Neural progenitor cell (in vitro differentiated cells): ENCODE measurements around the gene PHPT1. TPM values are rescaled to one million over a fixed set of nuclear protein-coding genes. Genes with fewer than 3 reads are reported as not detected.

ENCODE experiments used
- DNase-seq: peaks from one replicate; pipeline ENCODE4 v3.0.0-alpha.2; 2016; ENCODE audit warnings: low spot score
- H2AFZ ChIP-seq: fragments of 200-600 bp; sonication (generic); replicated peaks from 2 replicates; pipeline ENCODE4 v1.6.1; 2016; ENCODE audit warnings: antibody characterized with exemption
- H3F3A ChIP-seq: fragments of 200-600 bp; sonication (generic); 2 replicates; pipeline ENCODE4 v1.6.1; 2016; ENCODE audit warnings: antibody characterized with exemption, low read depth
- H3K27ac ChIP-seq: fragments of 200-600 bp; sonication (generic); 2 replicates; pipeline ENCODE4 v1.5.1; 2016; ENCODE audit warnings: mild to moderate bottlenecking
- H3K27me3 ChIP-seq: fragments of 200-600 bp; sonication (generic); 2 replicates; pipeline ENCODE4 v1.6.1; 2016; ENCODE audit warnings: mild to moderate bottlenecking, moderate library complexity
- H3K36me3 ChIP-seq: fragments of 200-600 bp; sonication (generic); 2 replicates; pipeline ENCODE4 v1.5.1; 2016
- H3K4me1 ChIP-seq: fragments of 200-600 bp; sonication (generic); 2 replicates; pipeline ENCODE4 v1.6.1; 2016; ENCODE audit warnings: mixed run types
- H3K4me2 ChIP-seq: fragments of 200-600 bp; sonication (generic); 2 replicates; pipeline ENCODE4 v1.6.1; 2016
- H3K4me3 ChIP-seq: fragments of 200-600 bp; sonication (generic); 2 replicates; pipeline ENCODE4 v1.5.1; 2016
- H3K79me2 ChIP-seq: fragments of 200-600 bp; sonication (generic); 2 replicates; pipeline ENCODE4 v1.6.1; 2016; ENCODE audit warnings: low read depth
- H3K9ac ChIP-seq: fragments of 200-600 bp; sonication (generic); 2 replicates; pipeline ENCODE4 v1.6.1; 2016
- H3K9me3 ChIP-seq: fragments of 200-600 bp; sonication (generic); 2 replicates; pipeline ENCODE4 v1.5.1; 2016; ENCODE audit warnings: low read depth
- H4K20me1 ChIP-seq: fragments of 200-600 bp; sonication (generic); 2 replicates; pipeline ENCODE4 v1.6.1; 2016; ENCODE audit warnings: low read depth
- H3K27ac Mint-ChIP-seq: 3 replicates; pipeline ENCODE4 v1.8.0; 2021; ENCODE audit warnings: mixed read lengths
- H3K27me3 Mint-ChIP-seq: 2 replicates; pipeline ENCODE4 v1.8.0; 2022; ENCODE audit warnings: low read depth, mild to moderate bottlenecking, inconsistent platforms, moderate library complexity, mixed read lengths; ENCODE audit not compliant: insufficient read depth
- H3K36me3 Mint-ChIP-seq: 3 replicates; pipeline ENCODE4 v1.8.0; 2021; ENCODE audit warnings: mixed read lengths
- H3K4me1 Mint-ChIP-seq: 3 replicates; pipeline ENCODE4 v1.8.0; 2021; ENCODE audit warnings: mixed read lengths
- H3K4me3 Mint-ChIP-seq: 3 replicates; pipeline ENCODE4 v1.8.0; 2021; ENCODE audit warnings: mild to moderate bottlenecking, moderate library complexity, mixed read lengths
- H3K9me3 Mint-ChIP-seq: 3 replicates; pipeline ENCODE4 v1.8.0; 2020; ENCODE audit warnings: mixed read lengths
- EZH2 ChIP-seq: fragments of 200-600 bp; sonication (generic); IDR thresholded peaks from 2 replicates; pipeline ENCODE4 v1.6.1; 2017; ENCODE audit warnings: antibody characterized with exemption, mild to moderate bottlenecking, moderate library complexity
- EZH2phosphoT487 ChIP-seq: fragments of 200-600 bp; sonication (generic); IDR thresholded peaks from 2 replicates; pipeline ENCODE4 v1.6.1; 2017; ENCODE audit warnings: antibody characterized with exemption
- total RNA-seq: library from RNA; depleted of rRNA; stranded (reverse); fragments of >200 nt; gene quantifications from 2 replicates; pipeline ENCODE4 v1.2.3, GENCODE V29; 2015; ENCODE audit warnings: low replicate concordance
- TF ChIP-seq, protein P1 (sequence below): fragments of 200-600 bp; sonication (generic); IDR thresholded peaks from 2 replicates; pipeline ENCODE4 v1.5.1; 2017; ENCODE audit warnings: antibody characterized with exemption, mild to moderate bottlenecking

The PHPT1 gene
- total RNA-seq, 1 donor from 2014 or later = 58.8 TPM

DNA sequence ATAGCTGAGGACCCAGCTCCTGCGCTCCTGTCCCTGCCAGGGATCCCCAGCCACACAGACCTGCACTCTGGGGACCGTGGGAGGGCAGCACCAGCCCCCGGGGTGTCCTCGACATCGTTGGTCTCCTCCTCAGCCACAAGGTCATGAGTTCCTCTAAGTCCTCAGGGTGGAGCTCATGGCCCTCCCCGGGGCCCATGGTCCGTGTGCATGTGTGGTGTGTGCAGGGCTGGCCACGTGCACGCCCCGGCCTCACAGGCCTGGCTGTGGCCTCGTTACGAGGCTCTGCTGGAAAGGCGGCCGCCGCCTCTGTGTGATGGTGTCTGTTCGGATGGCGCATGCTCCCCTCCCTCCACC lies 23.0 kb upstream of the PHPT1 start:
- H3F3A ChIP-seq = peaks cover 3% of the 10 kb centered on the region
- Mint-ChIP-seq H3K4me3 (no peak overlapping the region), H3K27me3 (peaks cover 6% of the 10 kb centered on the region), H3K9me3 (no peaks in the 10 kb centered on the region), H3K36me3 (peaks cover 8% of the 10 kb centered on the region), H3K4me1 (peaks cover 2% of the 10 kb centered on the region), H3K27ac (no peak overlapping the region)
- H3K9me3 ChIP-seq = no peaks in the 10 kb centered on the region
- TF ChIP-seq EZH2phosphoT487 = no peak
- TF ChIP-seq, protein P1, sequence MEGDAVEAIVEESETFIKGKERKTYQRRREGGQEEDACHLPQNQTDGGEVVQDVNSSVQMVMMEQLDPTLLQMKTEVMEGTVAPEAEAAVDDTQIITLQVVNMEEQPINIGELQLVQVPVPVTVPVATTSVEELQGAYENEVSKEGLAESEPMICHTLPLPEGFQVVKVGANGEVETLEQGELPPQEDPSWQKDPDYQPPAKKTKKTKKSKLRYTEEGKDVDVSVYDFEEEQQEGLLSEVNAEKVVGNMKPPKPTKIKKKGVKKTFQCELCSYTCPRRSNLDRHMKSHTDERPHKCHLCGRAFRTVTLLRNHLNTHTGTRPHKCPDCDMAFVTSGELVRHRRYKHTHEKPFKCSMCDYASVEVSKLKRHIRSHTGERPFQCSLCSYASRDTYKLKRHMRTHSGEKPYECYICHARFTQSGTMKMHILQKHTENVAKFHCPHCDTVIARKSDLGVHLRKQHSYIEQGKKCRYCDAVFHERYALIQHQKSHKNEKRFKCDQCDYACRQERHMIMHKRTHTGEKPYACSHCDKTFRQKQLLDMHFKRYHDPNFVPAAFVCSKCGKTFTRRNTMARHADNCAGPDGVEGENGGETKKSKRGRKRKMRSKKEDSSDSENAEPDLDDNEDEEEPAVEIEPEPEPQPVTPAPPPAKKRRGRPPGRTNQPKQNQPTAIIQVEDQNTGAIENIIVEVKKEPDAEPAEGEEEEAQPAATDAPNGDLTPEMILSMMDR = no peak
- TF ChIP-seq EZH2 = no peak
- no peak overlapping the region for H2AFZ ChIP-seq
- H4K20me1 ChIP-seq = peaks cover 44% of the 10 kb centered on the region
- no peak overlapping the region for H3K4me2 ChIP-seq
- DNase-seq = no peak
- peaks cover 8% of the 10 kb centered on the region for H3K4me1 ChIP-seq
- no peaks in the 10 kb centered on the region for H3K36me3 ChIP-seq
- H3K27me3 ChIP-seq = peaks cover under 1% of the 10 kb centered on the region
- H3K27ac ChIP-seq = no peak overlapping the region
- H3K4me3 ChIP-seq = no peak overlapping the region
- peaks cover 15% of the 10 kb centered on the region for H3K79me2 ChIP-seq
- no peak overlapping the region for H3K9ac ChIP-seq

DNA sequence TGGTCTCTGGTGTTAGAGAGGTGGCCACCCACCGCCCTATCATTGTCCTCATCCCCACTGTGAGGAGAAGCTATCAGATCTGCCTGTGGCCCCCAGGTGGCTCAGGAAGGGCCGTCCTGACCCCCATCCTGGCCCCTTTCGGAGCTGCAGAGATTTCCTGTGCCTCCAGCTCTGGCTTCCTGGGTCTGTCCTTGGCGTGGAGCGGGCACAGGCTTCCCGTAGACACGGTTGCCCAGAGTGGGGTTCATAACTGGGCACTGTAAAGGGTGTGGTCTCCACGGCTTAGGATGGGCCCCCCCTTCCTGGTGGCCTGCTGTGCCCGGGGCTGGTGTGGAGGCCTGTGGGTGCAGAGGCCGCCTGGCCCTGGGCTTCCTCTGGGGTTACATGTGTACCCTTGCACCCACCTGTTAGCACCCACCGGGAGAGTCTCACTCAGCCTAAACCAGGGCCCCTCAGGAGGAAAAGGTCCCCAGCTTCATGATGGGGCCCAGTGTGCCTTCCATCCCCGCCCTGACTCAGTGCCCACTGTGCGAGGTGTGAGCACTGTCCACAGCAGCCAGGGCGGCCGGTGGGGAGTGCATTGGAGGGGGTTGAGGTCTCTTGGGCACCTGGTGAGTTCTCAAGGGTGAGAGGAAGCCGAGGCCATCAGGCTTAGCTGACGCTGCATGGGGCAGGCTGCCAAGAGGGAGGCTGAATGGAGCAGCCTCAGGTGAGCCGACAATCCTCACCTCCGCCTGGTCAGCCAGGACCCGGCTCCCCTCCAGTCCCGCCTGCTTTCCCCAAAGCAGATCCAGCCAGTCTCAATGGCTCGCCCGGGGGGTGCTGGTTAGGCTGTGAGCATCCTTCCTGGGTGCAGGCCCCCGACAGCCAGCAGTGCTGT lies 22.3 kb upstream of the PHPT1 start:
- no peaks in the 10 kb centered on the region for H3K27me3 ChIP-seq
- TF ChIP-seq EZH2phosphoT487 = no peak
- TF ChIP-seq, protein P1 = no peak
- no peak for TF ChIP-seq EZH2
- no peak overlapping the region for H3K4me3 ChIP-seq
- Mint-ChIP-seq H3K36me3 (peaks cover 8% of the 10 kb centered on the region), H3K9me3 (no peaks in the 10 kb centered on the region), H3K27ac (no peak overlapping the region), H3K4me3 (no peak overlapping the region), H3K4me1 (peaks cover 2% of the 10 kb centered on the region), H3K27me3 (peaks cover 6% of the 10 kb centered on the region)
- no peak overlapping the region for H3K27ac ChIP-seq
- no peak for DNase-seq
- H3K4me2 ChIP-seq = no peak overlapping the region
- peaks cover under 1% of the 10 kb centered on the region for H3K4me1 ChIP-seq
- H2AFZ ChIP-seq = no peak overlapping the region
- peaks cover 36% of the 10 kb centered on the region for H4K20me1 ChIP-seq
- H3K36me3 ChIP-seq = no peaks in the 10 kb centered on the region
- no peak overlapping the region for H3K9ac ChIP-seq
- no peaks in the 10 kb centered on the region for H3F3A ChIP-seq
- no peaks in the 10 kb centered on the region for H3K9me3 ChIP-seq
- peaks cover 8% of the 10 kb centered on the region for H3K79me2 ChIP-seq

DNA sequence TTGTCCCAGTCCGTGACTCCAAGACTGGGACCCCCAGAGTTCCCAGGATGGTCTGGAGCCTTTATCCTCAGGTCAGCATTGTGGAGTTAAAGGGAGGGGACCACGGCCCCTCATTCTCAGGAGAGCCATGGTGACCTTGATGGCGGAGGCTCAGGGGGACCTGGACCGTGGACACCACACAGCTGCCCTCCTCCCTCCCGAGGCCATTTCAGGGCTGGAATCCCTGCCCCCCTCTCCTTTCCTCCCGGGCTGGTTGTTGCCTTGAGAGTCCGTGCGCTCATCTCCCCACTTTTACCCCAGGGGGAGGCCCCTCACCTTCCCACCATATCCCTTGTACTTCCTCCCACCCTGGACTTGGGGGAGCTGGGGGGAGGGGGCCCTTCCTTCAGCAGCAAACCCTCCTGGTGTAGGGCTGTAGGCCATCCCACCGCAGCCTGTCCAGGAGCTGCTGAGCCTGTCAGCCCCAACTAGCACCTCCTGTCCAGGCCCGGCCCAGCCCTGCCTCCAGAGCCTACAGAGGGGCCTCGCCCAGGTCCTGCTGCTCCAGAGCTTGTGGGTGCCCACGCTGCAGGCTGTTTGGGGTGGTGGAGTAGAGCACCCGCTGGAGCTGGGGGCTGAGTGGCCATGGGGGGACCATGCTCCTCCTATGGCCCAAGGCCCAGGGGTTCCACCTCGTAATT lies 21.3 kb upstream of the PHPT1 start:
- no peak overlapping the region for H3K4me3 ChIP-seq

More for the DNA sequence above, 21.3 kb upstream of the PHPT1 start:
- peaks cover 6% of the 10 kb centered on the region for H3K79me2 ChIP-seq
- peaks cover 8% of the 10 kb centered on the region for H3K27me3 Mint-ChIP-seq
- no peak overlapping the region for H3K27ac ChIP-seq
- no peak overlapping the region for H2AFZ ChIP-seq
- peaks cover 10% of the 10 kb centered on the region for H3K36me3 Mint-ChIP-seq
- no peak overlapping the region for H3K27ac Mint-ChIP-seq
- no peak for DNase-seq
- H3K36me3 ChIP-seq = no peaks in the 10 kb centered on the region
- no peaks in the 10 kb centered on the region for H3K9me3 Mint-ChIP-seq
- no peak for TF ChIP-seq EZH2
- TF ChIP-seq EZH2phosphoT487 = no peak
- TF ChIP-seq, protein P1 = no peak
- H3K4me1 ChIP-seq = no peaks in the 10 kb centered on the region
- no peaks in the 10 kb centered on the region for H3K27me3 ChIP-seq
- H3K9ac ChIP-seq = no peak overlapping the region
- peaks cover 2% of the 10 kb centered on the region for H3K4me1 Mint-ChIP-seq
- H4K20me1 ChIP-seq = peaks cover 27% of the 10 kb centered on the region
- no peak overlapping the region for H3K4me2 ChIP-seq
- no peaks in the 10 kb centered on the region for H3K9me3 ChIP-seq
- H3F3A ChIP-seq = no peaks in the 10 kb centered on the region
- H3K4me3 Mint-ChIP-seq = no peak overlapping the region
